Activated B cell treated with CpG ODN at 0.5 μM for 24 hours (primary cell): ENCODE results near the gene ILKAP. TPM values are rescaled to one million over a fixed set of nuclear protein-coding genes. Genes with fewer than 3 reads are reported as not detected.

ENCODE experiments used
- ATAC-seq: fragments of 200-7000 bp; cut with Tn5 transposase; one replicate; pipeline ENCODE4 v1.10.0; 2021; ENCODE audit warnings: low read depth, mild to moderate bottlenecking, moderate library complexity
- CTCF ChIA-PET: fragments of 350-600 bp; sonication (Branson Sonifier 250); formaldehyde crosslinking; loops from one replicate; lab custom pipeline; 2021; ENCODE audit warnings: antibody characterized with exemption; lab: Charles Lee
- POLR2A ChIA-PET: fragments of 350-600 bp; sonication (Branson Sonifier 250); formaldehyde crosslinking; loops from one replicate; lab custom pipeline; 2021; ENCODE audit warnings: antibody characterized with exemption; lab: Charles Lee
- DNase-seq: peaks from one replicate; pipeline ENCODE4 v3.0.0; 2022
- H3K27ac Mint-ChIP-seq: one replicate; pipeline ENCODE4 v1.8.0; 2020; ENCODE audit warnings: mixed read lengths
- H3K27me3 Mint-ChIP-seq: one replicate; pipeline ENCODE4 v1.8.0; 2021; ENCODE audit warnings: mixed read lengths
- H3K36me3 Mint-ChIP-seq: one replicate; pipeline ENCODE4 v1.8.0; 2021; ENCODE audit warnings: low read depth, mixed read lengths
- H3K4me1 Mint-ChIP-seq: one replicate; pipeline ENCODE4 v1.8.0; 2021; ENCODE audit warnings: mixed read lengths
- H3K4me3 Mint-ChIP-seq: one replicate; pipeline ENCODE4 v1.8.0; 2020; ENCODE audit warnings: mild to moderate bottlenecking, mixed read lengths
- H3K9me3 Mint-ChIP-seq: one replicate; pipeline ENCODE4 v1.8.0; 2020; ENCODE audit warnings: mixed read lengths
- intact Hi-C: fragments of 100-400 bp; cut with micrococcal nuclease; formaldehyde crosslinking; loops from one replicate; pipeline ENCODE4 v1.15.1; 2024
- total RNA-seq: library from RNA; stranded (reverse); gene quantifications from 2 replicates; pipeline ENCODE4 v1.2.3, GENCODE V29; 2022
- TF ChIP-seq, protein P1 (sequence below): fragments of 200-600 bp; IDR thresholded peaks from one replicate; pipeline ENCODE4 v1.8.0; 2022; ENCODE audit warnings: antibody characterized with exemption, mild to moderate bottlenecking

Gene ILKAP
- total RNA-seq, 1 donor from 2014 or later: 77.3 TPM

- ChIA-PET CTCF (no interaction called here), POLR2A (interaction anchor here (0.6 kb wide), 1 partner anchor 167 kb away, joined by 4 read pairs; no protein-coding TSS in a partner anchor)
- Mint-ChIP-seq H3K4me3 (no peak overlapping the region), H3K27ac (no peak overlapping the region), H3K27me3 (peaks cover 11% of the 10 kb centered on the region), H3K36me3 (no peaks in the 10 kb centered on the region), H3K4me1 (peaks cover 12% of the 10 kb centered on the region), H3K9me3 (no peaks in the 10 kb centered on the region)
- DNase-seq (no peak), ATAC-seq (no peak)
- intact Hi-C loops: loop anchor here (2.0 to 5.0 kb wide), 2 partner anchors 235 to 300 kb away; partner anchors contain the start of gene RAMP1
- TF ChIP-seq, protein P1, sequence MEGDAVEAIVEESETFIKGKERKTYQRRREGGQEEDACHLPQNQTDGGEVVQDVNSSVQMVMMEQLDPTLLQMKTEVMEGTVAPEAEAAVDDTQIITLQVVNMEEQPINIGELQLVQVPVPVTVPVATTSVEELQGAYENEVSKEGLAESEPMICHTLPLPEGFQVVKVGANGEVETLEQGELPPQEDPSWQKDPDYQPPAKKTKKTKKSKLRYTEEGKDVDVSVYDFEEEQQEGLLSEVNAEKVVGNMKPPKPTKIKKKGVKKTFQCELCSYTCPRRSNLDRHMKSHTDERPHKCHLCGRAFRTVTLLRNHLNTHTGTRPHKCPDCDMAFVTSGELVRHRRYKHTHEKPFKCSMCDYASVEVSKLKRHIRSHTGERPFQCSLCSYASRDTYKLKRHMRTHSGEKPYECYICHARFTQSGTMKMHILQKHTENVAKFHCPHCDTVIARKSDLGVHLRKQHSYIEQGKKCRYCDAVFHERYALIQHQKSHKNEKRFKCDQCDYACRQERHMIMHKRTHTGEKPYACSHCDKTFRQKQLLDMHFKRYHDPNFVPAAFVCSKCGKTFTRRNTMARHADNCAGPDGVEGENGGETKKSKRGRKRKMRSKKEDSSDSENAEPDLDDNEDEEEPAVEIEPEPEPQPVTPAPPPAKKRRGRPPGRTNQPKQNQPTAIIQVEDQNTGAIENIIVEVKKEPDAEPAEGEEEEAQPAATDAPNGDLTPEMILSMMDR: no peak
Measured at GRCh38 chr2:238157506-238158017, 45.9 kb downstream of the ILKAP start.

DNA sequence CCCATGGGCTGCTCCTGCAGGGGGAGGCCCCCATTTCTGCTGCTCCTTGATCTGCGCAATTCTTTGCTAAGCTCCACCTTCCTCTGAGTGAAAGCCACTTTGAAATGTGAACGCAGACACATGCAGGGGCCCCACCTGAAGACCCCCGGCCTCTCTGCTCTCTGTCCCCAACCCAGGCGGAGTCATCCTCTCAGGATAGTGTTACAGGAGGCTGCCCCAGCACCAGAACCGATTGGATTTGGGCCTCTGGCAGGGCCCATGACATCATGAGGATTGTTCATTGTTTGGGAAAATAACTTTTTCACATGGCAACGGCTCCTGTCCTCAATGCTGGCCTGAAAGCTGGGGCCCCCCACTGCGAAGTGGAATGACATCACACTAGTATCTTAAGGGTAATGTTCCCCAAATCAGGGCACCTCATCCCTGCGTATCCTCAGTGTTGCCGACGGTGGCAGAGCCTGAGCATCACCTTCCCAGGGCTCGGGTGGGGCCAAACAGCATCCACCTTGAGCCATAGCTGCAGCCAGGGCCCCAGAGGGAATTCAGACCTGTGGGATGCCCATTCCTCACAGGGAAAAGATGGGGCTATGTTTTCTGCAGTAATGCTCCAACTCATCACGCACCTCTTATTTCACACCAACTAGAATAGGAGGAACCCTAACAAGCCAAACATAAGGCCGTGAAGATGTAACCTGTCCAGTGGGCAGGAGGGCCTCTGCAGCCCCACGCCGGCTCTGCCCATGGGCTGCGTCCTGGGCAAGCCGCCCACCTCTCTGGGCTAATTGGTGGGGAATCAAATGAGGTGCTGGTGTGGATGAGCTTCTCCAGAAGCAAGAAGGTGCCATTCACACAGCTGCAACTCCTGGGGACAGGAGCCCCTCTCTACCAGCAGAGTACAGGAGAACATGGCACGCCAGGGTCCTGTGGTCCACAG, 47.5 kb downstream of the ILKAP start:
- POLR2A ChIA-PET: no interaction called here
- intact Hi-C loops: loop anchor here (5.0 kb wide), 1 partner anchor 299 kb away; the partner anchor contains the start of gene RAMP1
- Mint-ChIP-seq H3K4me3 (no peak overlapping the region), H3K27ac (no peak overlapping the region), H3K4me1 (peaks cover 12% of the 10 kb centered on the region), H3K36me3 (no peaks in the 10 kb centered on the region), H3K27me3 (peaks cover 11% of the 10 kb centered on the region), H3K9me3 (no peaks in the 10 kb centered on the region)
- TF ChIP-seq, protein P1: no peak
- CTCF ChIA-PET: no interaction called here
- DNase-seq (no peak), ATAC-seq (no peak)

DNA sequence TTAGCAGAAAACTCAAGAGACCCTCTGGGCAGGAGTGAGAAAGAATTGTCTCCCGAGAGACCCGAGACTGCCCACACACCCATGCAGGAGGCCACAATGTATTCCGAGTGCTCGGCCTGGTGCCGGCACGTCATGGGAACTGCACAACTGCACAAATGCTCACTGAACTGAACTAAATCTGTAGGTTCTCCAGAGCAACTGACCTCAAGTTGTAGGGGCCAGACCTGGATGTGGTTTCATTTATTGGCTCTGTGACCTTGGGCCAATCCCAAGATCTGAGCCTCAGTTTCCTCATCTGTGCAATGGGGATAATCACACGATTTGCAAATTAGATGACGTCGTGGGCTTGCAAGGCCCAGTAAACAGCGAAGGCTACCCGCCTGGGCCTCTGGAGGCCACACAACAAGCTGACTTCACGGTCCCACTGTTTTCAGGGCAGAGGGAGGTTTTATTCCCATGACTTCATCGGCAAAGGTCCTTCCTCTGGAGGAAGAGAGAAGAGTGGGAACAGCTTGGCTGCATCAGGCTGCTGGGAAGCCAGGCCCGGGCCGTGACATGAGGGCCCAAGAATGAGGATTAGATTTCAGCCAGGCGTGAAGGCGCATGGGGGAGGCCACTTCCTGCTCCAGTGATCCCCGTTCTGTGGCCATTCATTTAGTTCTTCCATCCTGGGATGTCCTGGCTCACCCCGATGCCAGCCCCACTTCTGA, 48.3 kb downstream of the ILKAP start:
- ChIA-PET CTCF (no interaction called here), POLR2A (no interaction called here)
- H3K4me3 Mint-ChIP-seq: no peak overlapping the region
- TF ChIP-seq, protein P1: no peak
- intact Hi-C loops: loop anchor here (5.0 kb wide), 1 partner anchor 298 kb away; the partner anchor contains the start of gene RAMP1
- ATAC-seq (no peak), DNase-seq (no peak)
- no peak overlapping the region for H3K27ac Mint-ChIP-seq
- peaks cover 7% of the 10 kb centered on the region for H3K27me3 Mint-ChIP-seq
- H3K9me3 Mint-ChIP-seq: no peaks in the 10 kb centered on the region
- no peaks in the 10 kb centered on the region for H3K36me3 Mint-ChIP-seq
- peaks cover 7% of the 10 kb centered on the region for H3K4me1 Mint-ChIP-seq

- CTCF ChIA-PET: no interaction called here
- H3K27ac Mint-ChIP-seq: no peak overlapping the region
- ATAC-seq: no peak
Measured at GRCh38 chr2:238154570-238154969, 48.9 kb downstream of the ILKAP start.

More at GRCh38 chr2:238154570-238154969, 48.9 kb downstream of the ILKAP start:
- peaks cover 4% of the 10 kb centered on the region for H3K27me3 Mint-ChIP-seq
- no peaks in the 10 kb centered on the region for H3K9me3 Mint-ChIP-seq
- POLR2A ChIA-PET: no interaction called here
- no peak for DNase-seq
- TF ChIP-seq, protein P1: no peak
- H3K36me3 Mint-ChIP-seq: no peaks in the 10 kb centered on the region
- H3K4me3 Mint-ChIP-seq: no peak overlapping the region
- intact Hi-C loops: no loop called here
- H3K4me1 Mint-ChIP-seq: peaks cover 5% of the 10 kb centered on the region
